Tracheal epithelial cell (primary cell): Measurements from ENCODE around the gene LARP4B. TPM values are rescaled to one million over a fixed set of nuclear protein-coding genes. Genes with fewer than 3 reads are reported as not detected.

Experiments
- total RNA-seq: library from RNA; depleted of rRNA; stranded (reverse); fragments of >200 nt; gene quantifications from 2 replicates; pipeline ENCODE4 v1.2.1, GENCODE V29; 2014

Gene LARP4B
- 24.5 and 24.8 TPM in 2 replicates for total RNA-seq

DNA sequence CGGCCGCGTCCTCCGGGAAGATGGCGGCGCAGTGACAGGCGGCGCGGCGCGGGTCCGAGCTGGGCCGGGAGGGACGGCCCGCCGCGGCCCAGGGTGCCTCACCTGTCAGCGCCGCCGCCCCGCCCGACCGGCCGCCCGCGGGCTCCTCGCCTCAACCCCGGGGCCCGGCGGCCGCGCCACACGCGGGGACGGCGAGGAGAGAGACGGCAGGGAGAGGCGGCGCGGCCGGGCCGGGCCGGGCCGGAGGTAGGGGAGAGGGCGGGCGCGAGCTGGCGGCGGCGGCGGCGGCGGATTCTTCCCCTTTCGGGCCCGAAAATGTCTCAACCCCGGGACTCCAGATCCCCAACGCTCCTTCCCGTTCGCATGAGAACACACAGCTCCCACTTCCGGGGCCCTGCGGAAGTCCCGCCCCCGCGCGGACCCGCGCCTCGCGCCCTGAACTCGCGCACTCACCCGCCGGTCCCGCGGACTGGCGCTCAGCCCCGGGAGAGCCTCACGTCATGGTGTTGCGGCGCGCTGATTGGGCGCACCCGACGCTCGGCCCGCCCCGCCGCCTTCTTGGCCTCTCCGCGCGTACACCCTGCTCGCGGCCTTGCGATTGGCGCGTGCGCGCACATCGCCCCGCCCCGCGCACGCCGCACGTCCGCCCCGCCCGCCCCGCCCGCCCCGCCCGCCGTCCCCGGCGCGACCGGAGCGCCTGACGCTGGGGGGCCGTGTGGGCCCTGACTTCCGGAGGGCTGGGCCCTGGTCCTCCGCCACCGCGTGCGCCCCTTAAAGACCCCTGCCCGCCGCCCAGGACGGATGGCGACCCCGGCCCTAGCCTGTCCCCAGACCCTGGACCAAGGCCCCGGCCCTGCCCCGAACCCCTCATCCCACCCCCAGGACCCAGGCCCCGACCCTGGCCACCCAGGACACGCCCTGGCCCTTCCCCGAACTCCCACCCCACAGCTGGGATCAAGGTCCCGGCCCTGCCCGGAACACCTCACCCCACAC is at the start of gene LARP4B:
TSS of gene LARP4B (minus strand) at position 380 of the 993 bp plus-strand sequence. CDS start 45,984 bp downstream, outside the sequence.

Other genes with a start within 250 kb of the LARP4B start
- 1.3 and 2.9 TPM in 2 replicates for gene DIP2C, start 242.0 kb downstream of the LARP4B start, total RNA-seq
- gene GTPBP4, start 56.7 kb upstream of the LARP4B start, total RNA-seq, result 35.8 and 50.1 TPM in 2 replicates
- gene IDI2, start 94.2 kb upstream of the LARP4B start, total RNA-seq, result not detected in 2 replicates
- 96.9 and 109 TPM in 2 replicates for gene IDI1, start 117.4 kb upstream of the LARP4B start, total RNA-seq
- 8.2 and 9.4 TPM in 2 replicates for gene WDR37, start 124.7 kb upstream of the LARP4B start, total RNA-seq